ENCODE results near the gene GAK.

Gene GAK

DNA sequence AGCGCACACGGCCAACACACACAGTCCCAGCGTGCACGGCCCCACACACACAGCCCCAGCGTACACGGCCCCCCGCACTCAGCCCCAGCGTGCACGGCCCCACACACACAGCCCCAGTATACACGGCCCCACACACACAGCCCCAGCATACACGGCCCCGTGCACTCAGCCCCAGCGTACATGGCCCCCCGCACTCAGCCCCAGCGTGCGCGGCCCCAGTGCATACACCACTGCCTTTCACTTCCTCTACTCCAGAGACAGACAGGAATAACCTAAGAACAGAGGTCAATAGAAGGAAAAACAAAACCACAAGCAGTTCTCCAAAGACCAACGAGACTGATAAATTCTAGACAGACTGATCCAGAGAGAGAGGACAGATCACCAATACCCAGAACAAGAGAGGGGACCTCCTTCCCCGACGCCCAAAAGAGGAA lies 17.1 kb downstream of the GAK start:
- in situ Hi-C loops (cut with MboI; ENCODE audit: low pct_unique_long_range_greater_than_20kb, low sequenced_read_pairs, unreplicated experiment), result no loop called here
- no peak for TF ChIP-seq CTCF (IDR thresholded peaks at IDR 0.05; ENCODE audit: extremely low read depth, insufficient read depth, missing control alignments)
- no peak for DNase-seq (ENCODE audit: low spot score)

DNA sequence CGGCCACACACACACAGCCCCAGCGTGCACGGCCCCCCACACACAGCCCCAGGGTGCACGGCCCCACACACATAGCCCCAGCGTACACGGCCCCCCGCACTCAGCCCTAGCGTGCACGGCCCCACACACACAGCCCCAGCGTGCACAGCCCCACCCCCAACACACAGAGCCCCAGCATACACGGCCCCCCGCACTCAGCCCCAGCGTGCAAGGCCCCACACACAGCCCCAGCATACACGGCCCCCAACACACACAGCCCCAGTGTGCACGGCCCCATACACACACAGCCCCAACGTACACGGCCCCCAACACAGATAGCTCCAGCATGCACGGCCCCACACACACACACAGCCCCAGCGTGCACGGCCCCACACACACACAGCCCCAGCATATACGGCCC lies 17.6 kb downstream of the GAK start:
- DNase-seq (ENCODE audit: low spot score), result no peak
- in situ Hi-C loops (cut with MboI; ENCODE audit: low pct_unique_long_range_greater_than_20kb, low sequenced_read_pairs, unreplicated experiment), result no loop called here
- TF ChIP-seq CTCF (IDR thresholded peaks at IDR 0.05; ENCODE audit: extremely low read depth, insufficient read depth, missing control alignments), result no peak

GRCh38 chr4:913280-913618 lies 18.9 kb downstream of the GAK start:
- TF ChIP-seq CTCF (IDR thresholded peaks at IDR 0.05; ENCODE audit: extremely low read depth, insufficient read depth, missing control alignments), result no peak
- DNase-seq (ENCODE audit: low spot score), result no peak
- in situ Hi-C loops (cut with MboI; ENCODE audit: low pct_unique_long_range_greater_than_20kb, low sequenced_read_pairs, unreplicated experiment), result no loop called here

GRCh38 chr4:912548-913279 lies 19.4 kb downstream of the GAK start:
- no peak for DNase-seq (ENCODE audit: low spot score)
- in situ Hi-C loops (cut with MboI; ENCODE audit: low pct_unique_long_range_greater_than_20kb, low sequenced_read_pairs, unreplicated experiment), result no loop called here
- TF ChIP-seq CTCF (IDR thresholded peaks at IDR 0.05; ENCODE audit: extremely low read depth, insufficient read depth, missing control alignments), result no peak

DNA sequence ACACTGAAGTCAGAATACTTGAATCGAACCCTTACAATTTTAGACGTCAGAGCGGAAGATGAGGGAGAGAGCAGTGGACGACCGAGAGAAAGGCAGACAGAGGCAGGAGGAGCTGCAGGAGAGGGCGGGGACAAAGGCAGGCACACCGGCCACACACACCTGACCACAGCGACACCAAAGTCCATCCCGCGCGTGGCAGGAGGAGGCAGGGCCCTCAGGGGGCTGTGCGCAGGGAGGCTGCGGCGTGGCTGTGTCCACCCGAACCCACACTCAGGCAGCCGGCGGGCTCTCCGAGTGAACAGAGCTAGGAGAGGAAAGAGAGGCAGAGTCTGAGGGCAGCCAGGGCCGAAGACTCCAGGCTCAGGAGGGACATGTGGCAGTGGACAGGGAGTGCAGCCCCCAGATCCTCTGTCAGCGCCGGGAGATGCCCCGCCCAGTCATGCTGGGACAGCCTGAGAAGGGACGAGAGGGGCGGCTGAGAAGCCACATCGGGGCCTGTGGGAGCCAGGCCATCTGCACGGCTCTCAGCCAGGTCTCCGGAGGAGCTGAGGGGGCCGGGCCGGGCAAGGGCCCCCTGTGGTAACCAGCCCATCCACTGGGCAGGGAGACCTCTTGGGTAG lies 20.1 kb downstream of the GAK start:
- no peak for TF ChIP-seq CTCF (IDR thresholded peaks at IDR 0.05; ENCODE audit: extremely low read depth, insufficient read depth, missing control alignments)
- DNase-seq (ENCODE audit: low spot score), result no peak
- in situ Hi-C loops (cut with MboI; ENCODE audit: low pct_unique_long_range_greater_than_20kb, low sequenced_read_pairs, unreplicated experiment), result no loop called here

DNA sequence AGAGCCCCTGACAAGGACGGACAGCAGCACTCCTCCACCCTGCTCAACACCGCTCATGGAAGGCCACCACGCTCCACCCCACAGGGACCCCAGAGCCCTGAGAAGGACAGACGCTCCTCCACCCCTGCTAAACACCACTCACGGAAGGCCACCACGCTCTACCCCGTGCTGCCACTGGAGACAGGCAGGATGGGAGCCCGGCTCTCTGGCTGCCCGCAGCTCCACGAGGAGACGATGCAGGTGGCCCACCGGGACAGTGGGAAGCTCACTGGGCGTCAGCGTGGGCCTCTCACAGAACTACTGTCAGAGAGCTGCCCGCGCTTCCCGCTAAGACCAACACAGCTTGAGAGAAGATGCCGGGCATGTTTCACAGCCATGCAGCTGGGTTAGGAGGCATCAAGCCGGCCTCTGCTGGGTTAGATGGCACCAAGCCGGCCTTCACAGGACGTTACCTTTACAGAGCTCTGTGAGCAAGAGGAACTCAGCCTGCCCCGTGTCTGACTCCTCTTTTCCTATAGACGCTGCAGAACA lies 20.8 kb downstream of the GAK start:
- no peak for TF ChIP-seq CTCF (IDR thresholded peaks at IDR 0.05; ENCODE audit: extremely low read depth, insufficient read depth, missing control alignments)
- DNase-seq (ENCODE audit: low spot score), result no peak

More for the DNA sequence above, 20.8 kb downstream of the GAK start:
- in situ Hi-C loops (cut with MboI; ENCODE audit: low pct_unique_long_range_greater_than_20kb, low sequenced_read_pairs, unreplicated experiment), result no loop called here

All from GM13977 (cell line).